ENCODE data around the gene ZNF385C. TPM values are rescaled to one million over a fixed set of nuclear protein-coding genes. Genes with fewer than 3 reads are reported as not detected.

Gene ZNF385C
- polyA plus RNA-seq, 2 of the 4 experiments (the other 2 are of a cell fraction): 0.13 to 0.61 TPM

GRCh38 chr17:42045719-42046118, 52.6 kb downstream of the ZNF385C start:
- H3K9me3 ChIP-seq: no peaks in the 10 kb centered on the region
- H3K4me3 ChIP-seq: no peak overlapping the region
- 88% methylated on average over 1 of the region's 1 CpG for WGBS (ENCODE audit: missing lambda C conversion rate)
- no peak overlapping the region for H3K4me2 ChIP-seq
- no peak overlapping the region for H3K27ac ChIP-seq
- ATAC-seq (no peak), FAIRE-seq (no peak), DNase-seq (ENCODE audit: low read depth in 1 of 2, low spot score in 1 of 2) (no peak)
- peaks cover 6% of the 10 kb centered on the region for H3K4me1 ChIP-seq
- TF ChIP-seq RFX5 (IDR thresholded peaks at IDR 0.05) (no peak), NFE2L2 (conservative IDR thresholded peaks at IDR 0.05; ENCODE audit: low read length) (no peak), GATA3 (IDR thresholded peaks at IDR 0.05; ENCODE audit: borderline replicate concordance) (no peak), CBX8 (IDR thresholded peaks at IDR 0.05) (no peak), ATOH8 (CRISPR knock-in tag; IDR thresholded peaks at IDR 0.05; ENCODE audit: low read depth) (no peak), REST (IDR thresholded peaks at IDR 0.05) (no peak), NPAS2 (CRISPR knock-in tag; IDR thresholded peaks at IDR 0.05; ENCODE audit: borderline replicate concordance) (no peak), TP53 (CRISPR knock-in tag; IDR thresholded peaks at IDR 0.05) (no peak), RNF2 (IDR thresholded peaks at IDR 0.05; ENCODE audit: borderline replicate concordance, low read depth) (no peak)
- ChIA-PET CTCF (interaction anchor here (0.7 to 22.6 kb wide), 9 partner anchors 12 to 85 kb away, joined by 3 to 346 read pairs (median 7); partner anchors contain the start of genes DNAJC7, NKIRAS2 and ZNF385C), POLR2A (interaction anchor here (0.8 kb wide), 1 partner anchor 18 kb away, joined by 4 read pairs; no protein-coding TSS in a partner anchor)

- POLR2A ChIA-PET: no interaction called here
- WGBS (ENCODE audit: missing lambda C conversion rate): 85% methylated on average over 19 of the region's 20 CpGs
- no peak for TF ChIP-seq MAZ (IDR thresholded peaks at IDR 0.05; ENCODE audit: borderline replicate concordance, low read depth, low read length)
- no peak for TF ChIP-seq REST (IDR thresholded peaks at IDR 0.05)
- TF ChIP-seq RCOR1 (IDR thresholded peaks at IDR 0.05; ENCODE audit: low read depth, low read length): no peak
- no peak for TF ChIP-seq RARB (CRISPR knock-in tag; IDR thresholded peaks at IDR 0.05)
- TF ChIP-seq ATOH8 (CRISPR knock-in tag; IDR thresholded peaks at IDR 0.05; ENCODE audit: low read depth): no peak
- no peak for TF ChIP-seq USF2 (IDR thresholded peaks at IDR 0.05)
- TF ChIP-seq FOSL2 (IDR thresholded peaks at IDR 0.05): no peak
- no peak for TF ChIP-seq FOSL2 (CRISPR knock-in tag; IDR thresholded peaks at IDR 0.05)
- no peak for TF ChIP-seq FOXS1 (CRISPR knock-in tag; IDR thresholded peaks at IDR 0.05)
- no peak for TF ChIP-seq HOXB5 (CRISPR knock-in tag; IDR thresholded peaks at IDR 0.05)
- TF ChIP-seq HMGXB4 (CRISPR knock-in tag; IDR thresholded peaks at IDR 0.05; ENCODE audit: borderline replicate concordance): no peak
- no peak for TF ChIP-seq JUN (IDR thresholded peaks at IDR 0.05)
- TF ChIP-seq MAX (IDR thresholded peaks at IDR 0.05): no peak
- TF ChIP-seq FOSB (CRISPR knock-in tag; IDR thresholded peaks at IDR 0.05): no peak
- no peak for TF ChIP-seq BHLHE40 (IDR thresholded peaks at IDR 0.05; ENCODE audit: low read depth, low read length)
- TF ChIP-seq CHD4 (IDR thresholded peaks at IDR 0.05; ENCODE audit: borderline replicate concordance): no peak
- no peak for TF ChIP-seq SMC3 (IDR thresholded peaks at IDR 0.05)
These were observed 55.5 kb downstream of the ZNF385C start for GRCh38 chr17:42042598-42043319.

More at GRCh38 chr17:42042598-42043319, 55.5 kb downstream of the ZNF385C start:
- no peak overlapping the region for H3K4me3 ChIP-seq
- no peak for ATAC-seq
- no peak overlapping the region for H3K27ac ChIP-seq
- no peak for DNase-seq (ENCODE audit: low read depth in 1 of 2, low spot score in 1 of 2)
- CTCF ChIA-PET: interaction anchor here (0.6 to 22.6 kb wide), 8 partner anchors 21 to 204 kb away, joined by 3 to 346 read pairs (median 4); partner anchors contain the start of genes DNAJC7, NKIRAS2 and ODAD4
- no peaks in the 10 kb centered on the region for H3K9me3 ChIP-seq
- no peaks in the 10 kb centered on the region for H3K4me1 ChIP-seq
- H3K4me2 ChIP-seq: no peak overlapping the region
- FAIRE-seq: no peak
